PFSK-1 (cell line): ENCODE results near the gene PTPN7.

Experiments
- FOXP2 ChIP-seq: optimal IDR thresholded peaks from 2 replicates; pipeline ENCODE3; 2011; ENCODE audit warnings: borderline replicate concordance, control low read depth, inconsistent platforms; ENCODE audit not compliant: insufficient read depth; ENCODE audit errors: extremely low read length, extremely low read depth
- POLR2AphosphoS5 ChIP-seq: IDR thresholded peaks from 2 replicates; pipeline ENCODE4 v1.6.1; 2012; ENCODE audit warnings: low read depth, mild to moderate bottlenecking, control low read depth, low read length, moderate library complexity
- REST ChIP-seq, 2 experiments: IDR thresholded peaks; 2 replicates each; pipeline versions ENCODE4 v1.6.1 to v1.8.0; 2011 to 2012; ENCODE audit warnings: low read depth in 2 of 2, low read length in 2 of 2, control low read depth in 1 of 2, inconsistent platforms in 1 of 2, mild to moderate bottlenecking in 1 of 2, moderate library complexity in 1 of 2; ENCODE audit not compliant: insufficient read depth in 1 of 2
- SIN3A ChIP-seq: IDR thresholded peaks from 2 replicates; pipeline ENCODE4 v1.6.1; 2012; ENCODE audit warnings: mild to moderate bottlenecking, low read length, moderate library complexity, borderline replicate concordance; ENCODE audit not compliant: insufficient read depth
- TAF1 ChIP-seq: IDR thresholded peaks from 2 replicates; pipeline ENCODE4 v1.6.1; 2012; ENCODE audit warnings: low read length, control low read depth, borderline replicate concordance; ENCODE audit not compliant: insufficient read depth

PTPN7 gene

GRCh38 chr1:202143011-202143767 is 17.2 kb downstream of the PTPN7 start:
- TF ChIP-seq POLR2AphosphoS5, result no peak
- TF ChIP-seq TAF1, result no peak
- no peak for TF ChIP-seq REST (IDR thresholded peaks at IDR 0.05; ENCODE audit: insufficient read depth in 1 of 2, low read depth in 2 of 2, low read length in 2 of 2)
- no peak for TF ChIP-seq SIN3A
- no peak for TF ChIP-seq FOXP2

DNA sequence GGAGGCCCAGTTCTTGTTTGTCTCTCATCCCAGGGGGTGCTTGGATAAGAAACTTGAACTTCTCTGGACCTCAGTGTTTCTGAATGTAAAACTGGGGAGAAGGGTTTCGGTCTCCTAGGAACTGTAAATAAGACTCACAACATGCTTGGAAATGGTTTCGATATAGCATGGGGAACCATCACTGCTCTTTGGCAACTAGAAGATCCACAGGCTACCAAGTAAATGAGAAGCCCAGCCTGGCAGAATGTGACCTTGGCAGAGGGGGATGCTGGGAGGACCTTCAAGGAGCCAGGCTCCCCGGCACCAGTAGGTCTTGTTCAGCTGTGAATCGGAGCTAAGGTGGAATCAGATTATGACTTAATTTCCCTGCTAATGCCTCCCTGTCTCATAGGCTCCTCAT is 19.6 kb downstream of the PTPN7 start:
- TF ChIP-seq SIN3A (no peak), FOXP2 (no peak)

DNA sequence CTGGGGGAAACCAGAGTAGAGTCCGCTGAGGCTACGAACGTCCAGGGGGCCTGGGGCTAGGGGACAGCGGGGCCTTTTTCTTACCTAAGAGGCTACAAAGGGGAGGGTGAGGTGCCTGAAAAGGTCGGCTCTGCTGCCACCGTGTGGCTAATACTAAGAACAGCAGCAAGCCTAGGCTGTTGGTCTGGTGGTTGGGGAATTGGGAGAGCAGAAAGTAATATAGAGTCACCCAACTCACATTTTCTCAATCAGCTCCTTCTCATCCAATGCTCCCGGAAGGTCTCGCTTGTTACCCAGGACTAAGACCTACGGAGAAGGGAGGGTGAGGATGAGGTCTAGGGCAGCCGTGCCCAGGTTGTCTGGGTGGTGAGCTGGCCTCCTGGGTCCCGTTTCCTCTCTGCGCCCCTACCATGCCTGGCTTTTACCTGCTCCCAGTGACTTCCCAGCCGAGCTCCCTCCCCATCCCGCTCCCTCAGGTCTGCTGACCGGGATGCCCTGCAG is 25.1 kb downstream of the PTPN7 start:
- TF ChIP-seq POLR2AphosphoS5 (no peak), TAF1 (no peak), SIN3A (no peak), FOXP2 (no peak), REST (IDR thresholded peaks at IDR 0.05; ENCODE audit: insufficient read depth in 1 of 2, low read depth in 2 of 2, low read length in 2 of 2) (no peak)

DNA sequence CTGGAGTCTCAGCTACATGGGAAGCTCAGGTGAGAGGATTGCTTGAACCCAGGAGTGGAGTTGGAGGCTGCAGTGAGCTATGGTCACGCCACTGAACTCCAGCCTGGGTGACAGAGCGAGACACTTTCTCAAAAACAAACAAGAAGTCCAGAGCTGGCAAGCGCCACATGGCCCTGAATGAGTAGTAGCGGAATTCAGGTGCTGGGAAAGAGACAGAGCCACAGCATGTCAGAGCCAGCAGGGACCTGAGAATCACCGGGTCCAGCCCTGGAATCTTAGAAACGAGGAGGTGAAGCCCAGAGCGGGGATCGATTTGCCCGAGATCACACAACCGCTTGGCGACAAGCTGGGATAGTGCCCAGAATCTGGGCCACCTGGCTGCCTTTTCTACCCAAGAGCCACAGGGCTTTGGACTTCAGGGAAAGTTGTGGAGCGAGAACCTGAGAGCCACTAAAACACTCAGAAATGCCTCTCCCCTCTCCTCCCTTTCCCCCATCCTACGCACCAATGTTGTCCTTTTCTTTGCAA is 25.7 kb downstream of the PTPN7 start:
- TF ChIP-seq TAF1 (no peak), FOXP2 (no peak), POLR2AphosphoS5 (no peak), SIN3A (no peak), REST (IDR thresholded peaks at IDR 0.05; ENCODE audit: insufficient read depth in 1 of 2, low read depth in 2 of 2, low read length in 2 of 2) (no peak)

GRCh38 chr1:202133989-202134388 is 26.4 kb downstream of the PTPN7 start:
- TF ChIP-seq REST (IDR thresholded peaks at IDR 0.05; ENCODE audit: insufficient read depth in 1 of 2, low read depth in 2 of 2, low read length in 2 of 2) (no peak), SIN3A (no peak), FOXP2 (no peak), TAF1 (no peak), POLR2AphosphoS5 (no peak)
